PC-3 (cell line): ENCODE data around the gene FMNL1. TPM values are rescaled to one million over a fixed set of nuclear protein-coding genes. Genes with fewer than 3 reads are reported as not detected.
A peak's percentile ranks its signal among the peaks of the same experiment; 100 is the strongest.

Source experiments
- ATAC-seq: fragments of 200-7000 bp; cut with Tn5 transposase; 2 replicates; pipeline ENCODE4 v1.9.1; 2020; ENCODE audit warnings: mild to moderate bottlenecking, moderate library complexity
- BruUV-seq: library from RNA; stranded (reverse); fragments of 400-500 nt; replicated peaks from 2 replicates; lab custom pipeline; 2021; lab: Mats Ljungman, UMichigan
- CTCF ChIA-PET: fragments of 300-600 bp; sonication (Branson Sonifier 250); formaldehyde crosslinking; loops from one replicate; lab custom pipeline; 2022; ENCODE audit warnings: antibody characterized with exemption; lab: Charles Lee
- POLR2A ChIA-PET: fragments of 300-600 bp; sonication (Branson Sonifier 250); formaldehyde crosslinking; loops from one replicate; lab custom pipeline; 2022; ENCODE audit warnings: antibody characterized with exemption; ENCODE audit not compliant: unreplicated experiment; lab: Charles Lee
- DNase-seq: peaks from one replicate; pipeline ENCODE4 v3.0.0-alpha.2; 2015
- H2AFZ ChIP-seq: fragments of 300-600 bp; sonication (generic); 2 replicates; pipeline ENCODE4 v1.6.0; 2016; ENCODE audit warnings: antibody characterized with exemption, low read length
- H3F3A ChIP-seq: fragments of 300-600 bp; sonication (generic); one replicate; pipeline ENCODE4 v1.6.0; 2017; ENCODE audit warnings: antibody characterized with exemption, low read length, control low read depth, mild to moderate bottlenecking; ENCODE audit not compliant: unreplicated experiment
- H3K27ac ChIP-seq: fragments of 300-600 bp; sonication (generic); 2 replicates; pipeline ENCODE4 v1.5.1; 2016; ENCODE audit warnings: mild to moderate bottlenecking, low read length
- H3K27me3 ChIP-seq: fragments of 300-600 bp; sonication (generic); 2 replicates; pipeline ENCODE4 v1.6.1; 2016; ENCODE audit warnings: low read length, mixed read lengths
- H3K36me3 ChIP-seq: fragments of 300-600 bp; sonication (generic); 2 replicates; pipeline ENCODE4 v1.6.1; 2016; ENCODE audit warnings: low read depth, mixed run types, low read length, mixed read lengths
- H3K4me1 ChIP-seq: fragments of 300-600 bp; sonication (generic); 2 replicates; pipeline ENCODE4 v1.5.1; 2016; ENCODE audit warnings: low read length; ENCODE audit not compliant: insufficient read depth
- H3K4me2 ChIP-seq: fragments of 300-600 bp; sonication (generic); 2 replicates; pipeline ENCODE4 v1.6.0; 2016; ENCODE audit warnings: low read length
- H3K4me3 ChIP-seq: fragments of 300-600 bp; sonication (generic); 2 replicates; pipeline ENCODE4 v1.5.1; 2016; ENCODE audit warnings: mild to moderate bottlenecking, low read length, mixed read lengths
- H3K79me2 ChIP-seq: fragments of 300-600 bp; sonication (generic); 2 replicates; pipeline ENCODE4 v1.6.1; 2017; ENCODE audit warnings: low read length, mixed read lengths
- H3K9ac ChIP-seq: fragments of 300-600 bp; sonication (generic); 2 replicates; pipeline ENCODE4 v1.6.0; 2016; ENCODE audit warnings: mild to moderate bottlenecking, low read length
- H3K9me2 ChIP-seq: fragments of 300-600 bp; sonication (generic); replicated peaks from 2 replicates; pipeline ENCODE4 v1.6.1; 2016; ENCODE audit warnings: mixed run types, low read length, mixed read lengths
- H3K9me3 ChIP-seq: fragments of 300-600 bp; sonication (generic); 2 replicates; pipeline ENCODE4 v1.6.1; 2016; ENCODE audit warnings: low read length, mixed read lengths
- H4K20me1 ChIP-seq: fragments of 300-600 bp; sonication (generic); 2 replicates; pipeline ENCODE4 v1.6.1; 2016; ENCODE audit warnings: low read length, mixed read lengths
- CTCF ChIP-seq: fragments of 300-600 bp; sonication (generic); conservative IDR thresholded peaks from 2 replicates; pipeline ENCODE4 v1.5.1; 2017; ENCODE audit warnings: antibody characterized with exemption, low read depth, mild to moderate bottlenecking, low read length
- EZH2 ChIP-seq: fragments of 300-600 bp; sonication (generic); IDR thresholded peaks from one replicate; pipeline ENCODE4 v1.6.1; 2017; ENCODE audit warnings: antibody characterized with exemption, mild to moderate bottlenecking, low read length; ENCODE audit not compliant: unreplicated experiment
- EZH2phosphoT487 ChIP-seq: fragments of 300-600 bp; sonication (generic); IDR thresholded peaks from 2 replicates; pipeline ENCODE4 v1.6.1; 2018; ENCODE audit warnings: mild to moderate bottlenecking, antibody characterized with exemption, low read length, borderline replicate concordance
- intact Hi-C: fragments of 100-400 bp; cut with micrococcal nuclease; formaldehyde crosslinking; loops from 2 replicates; pipeline ENCODE4 v1.9.0; 2023
- total RNA-seq: library from RNA; depleted of rRNA; stranded (reverse); fragments of >200 nt; gene quantifications from 2 replicates; pipeline ENCODE4 v1.2.3, GENCODE V29; 2014; rRNA removed

Gene FMNL1
- total RNA-seq, 1 experiment from 2014 or later, result 8.2 TPM

GRCh38 chr17:45296003-45296832 is 74.5 kb downstream of the FMNL1 start:
- Histone ChIP-seq H3K9me2 (no peaks in the 10 kb centered on the region), H2AFZ (no peak overlapping the region), H3K9me3 (no peaks in the 10 kb centered on the region), H3K4me1 (peaks cover 66% of the 10 kb centered on the region), H3K79me2 (peaks cover 95% of the 10 kb centered on the region), H3K27me3 (no peaks in the 10 kb centered on the region), H4K20me1 (peaks cover 15% of the 10 kb centered on the region), H3K9ac (no peak overlapping the region; the same call in 1 of the 2 replicates), H3K4me2 (peak overlapping the region; percentile 57), H3F3A (peaks cover 17% of the 10 kb centered on the region), H3K36me3 (peaks cover 18% of the 10 kb centered on the region; the same call in 1 of the 2 replicates), H3K4me3 (no peak overlapping the region), H3K27ac (peak overlapping the region; percentile 72)
- intact Hi-C loops, result no loop called here
- ChIA-PET POLR2A (interaction anchor here (0.6 kb wide), 1 partner anchor 69 kb away, joined by 20 read pairs; no protein-coding TSS in a partner anchor), CTCF (interaction anchor here (0.6 to 0.7 kb wide), 2 partner anchors 62 to 187 kb away, joined by 3 to 4 read pairs; no protein-coding TSS in a partner anchor)
- no TSS peak for BruUV-seq
- DNase-seq (peak; percentile 91), ATAC-seq (peak; percentile 33)
- no peak for TF ChIP-seq CTCF
- no peak for TF ChIP-seq EZH2phosphoT487
- TF ChIP-seq EZH2, result no peak

- DNase-seq, result peak; percentile 48
- intact Hi-C loops, result no loop called here
- ATAC-seq, result peak; percentile 2; the same call in 1 of the 2 replicates
- Histone ChIP-seq H2AFZ (no peak overlapping the region), H3K9me3 (no peaks in the 10 kb centered on the region), H3K9ac (no peak overlapping the region), H3K9me2 (no peaks in the 10 kb centered on the region), H3F3A (peaks cover 17% of the 10 kb centered on the region), H3K4me2 (peak overlapping the region; percentile 57), H3K4me3 (no peak overlapping the region), H3K36me3 (peaks cover 14% of the 10 kb centered on the region; the same call in 1 of the 2 replicates), H3K4me1 (peaks cover 66% of the 10 kb centered on the region), H3K79me2 (peaks cover 95% of the 10 kb centered on the region), H4K20me1 (peaks cover 10% of the 10 kb centered on the region), H3K27me3 (no peaks in the 10 kb centered on the region), H3K27ac (peak overlapping the region; percentile 72; the same call in 1 of the 2 replicates)
- TF ChIP-seq CTCF (no peak), EZH2 (no peak), EZH2phosphoT487 (no peak)
- ChIA-PET POLR2A (no interaction called here), CTCF (no interaction called here)
- BruUV-seq, result no TSS peak
Observed at GRCh38 chr17:45296833-45297124, 75.1 kb downstream of the FMNL1 start.

Other genes starting within 250 kb of the FMNL1 start
- gene DCAKD, start 170.3 kb upstream of the FMNL1 start, total RNA-seq, result 56.2 and 59.5 TPM in 2 replicates
- 99.2 and 117 TPM in 2 replicates for gene NMT1, start 160.6 kb upstream of the FMNL1 start, total RNA-seq
- 35.1 and 55.3 TPM in 2 replicates for gene PLCD3, start 89.4 kb upstream of the FMNL1 start, total RNA-seq
- gene ACBD4, start 86.2 kb upstream of the FMNL1 start, total RNA-seq, result 12.9 and 17.3 TPM in 2 replicates
- 47.3 and 59.0 TPM in 2 replicates for gene HEXIM1, start 73.4 kb upstream of the FMNL1 start, total RNA-seq
- gene HEXIM2, start 60.0 kb upstream of the FMNL1 start, total RNA-seq, result 19.9 and 30.5 TPM in 2 replicates
- not detected in 2 replicates for gene SPATA32, start 40.2 kb downstream of the FMNL1 start, total RNA-seq
- 15.9 and 16.8 TPM in 2 replicates for gene MAP3K14, start 95.1 kb downstream of the FMNL1 start, total RNA-seq
- 119 and 134 TPM in 2 replicates for gene ARHGAP27, start 211.0 kb downstream of the FMNL1 start, total RNA-seq